ENCODE data around the gene CTDSPL. TPM values are rescaled to one million over a fixed set of nuclear protein-coding genes. Genes with fewer than 3 reads are reported as not detected.

Gene CTDSPL
- total RNA-seq, 6 experiments from 2014 or later = 30.3 to 38.8 (median 36.2) TPM

- peaks cover 16% of the 10 kb centered on the region for H3K36me3 Mint-ChIP-seq (ENCODE audit: low read depth)
- peak; percentile 97 for TF ChIP-seq CTCF (IDR thresholded peaks at IDR 0.05)
- H3K4me1 Mint-ChIP-seq (ENCODE audit: low read depth) = peaks cover 49% of the 10 kb centered on the region
- H3K27me3 Mint-ChIP-seq (ENCODE audit: insufficient read depth) = peaks cover 5% of the 10 kb centered on the region
- DNase-seq = peak; percentile 71
- H3K27ac Mint-ChIP-seq = no peak overlapping the region
- H3K4me3 Mint-ChIP-seq = no peak overlapping the region
- no peaks in the 10 kb centered on the region for H3K9me3 Mint-ChIP-seq
Measured at GRCh38 chr3:37996785-37997301, 135.2 kb downstream of the CTDSPL start.

- Mint-ChIP-seq H3K4me3 (no peak overlapping the region), H3K4me1 (ENCODE audit: low read depth) (peaks cover 49% of the 10 kb centered on the region), H3K9me3 (no peaks in the 10 kb centered on the region), H3K27me3 (ENCODE audit: insufficient read depth) (peaks cover 5% of the 10 kb centered on the region), H3K36me3 (ENCODE audit: low read depth) (peaks cover 16% of the 10 kb centered on the region), H3K27ac (no peak overlapping the region)
- DNase-seq = no peak
- no peak for TF ChIP-seq CTCF (IDR thresholded peaks at IDR 0.05)
Measured at GRCh38 chr3:37997342-37997741, 135.7 kb downstream of the CTDSPL start.

DNA sequence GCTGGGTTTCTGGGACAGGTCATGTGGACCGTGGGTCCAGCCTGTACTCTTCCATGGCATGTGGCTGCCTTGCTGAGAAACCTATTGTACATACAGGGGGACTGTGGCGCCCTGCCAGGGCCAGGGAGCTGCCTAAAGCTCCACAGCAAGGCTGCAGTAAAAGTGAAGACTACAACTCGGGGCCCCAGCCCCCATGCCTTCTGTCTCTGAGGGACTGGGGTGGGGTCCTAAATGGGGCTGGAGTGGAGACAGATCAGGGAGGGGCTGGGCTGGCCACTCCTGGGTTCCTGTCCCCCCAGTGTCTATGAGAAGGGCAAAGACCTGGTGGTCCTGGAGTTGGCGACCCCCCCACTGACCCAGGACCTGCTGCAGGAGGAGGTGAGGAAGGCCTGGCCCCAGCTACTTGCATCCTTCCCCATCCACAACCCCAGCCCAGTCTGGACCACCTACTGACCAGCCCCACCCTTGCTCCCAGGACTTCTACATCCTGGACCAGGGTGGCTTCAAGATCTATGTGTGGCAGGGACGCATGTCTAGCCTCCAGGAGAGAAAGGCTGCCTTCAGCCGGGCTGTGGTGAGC is 136.2 kb downstream of the CTDSPL start:
- H3K27ac Mint-ChIP-seq = peak overlapping the region; percentile 74
- H3K4me3 Mint-ChIP-seq = peak overlapping the region; percentile 73; the same call in 1 of the 2 replicates
- DNase-seq = no peak
- peaks cover 49% of the 10 kb centered on the region for H3K4me1 Mint-ChIP-seq (ENCODE audit: low read depth)
- H3K36me3 Mint-ChIP-seq (ENCODE audit: low read depth) = peaks cover 16% of the 10 kb centered on the region
- H3K9me3 Mint-ChIP-seq = no peaks in the 10 kb centered on the region
- H3K27me3 Mint-ChIP-seq (ENCODE audit: insufficient read depth) = peaks cover 5% of the 10 kb centered on the region
- no peak for TF ChIP-seq CTCF (IDR thresholded peaks at IDR 0.05)

DNA sequence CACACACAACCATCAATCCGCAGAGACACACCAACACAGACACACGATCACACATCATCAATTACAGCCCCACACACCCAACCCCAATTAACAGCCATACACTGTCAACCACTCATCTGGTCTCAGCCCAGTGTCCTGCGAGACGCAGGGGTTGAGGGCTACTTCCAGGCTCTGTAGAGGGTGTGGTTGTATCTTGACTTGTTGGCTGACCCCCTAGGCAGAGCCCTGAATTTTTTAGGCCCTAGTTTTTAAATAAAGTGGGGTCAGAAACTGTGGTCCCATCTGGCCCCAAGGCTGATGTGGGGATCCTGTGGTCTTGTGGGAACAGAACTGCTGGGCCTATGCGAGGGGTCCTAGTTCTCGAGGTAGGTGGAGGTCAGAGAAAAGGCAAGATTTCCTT is 138.2 kb downstream of the CTDSPL start:
- Mint-ChIP-seq H3K27ac (no peak overlapping the region), H3K9me3 (no peaks in the 10 kb centered on the region), H3K4me3 (no peak overlapping the region), H3K27me3 (ENCODE audit: insufficient read depth) (no peaks in the 10 kb centered on the region; the same call in 1 of the 2 replicates), H3K4me1 (ENCODE audit: low read depth) (peaks cover 33% of the 10 kb centered on the region), H3K36me3 (ENCODE audit: low read depth) (peaks cover 16% of the 10 kb centered on the region)
- no peak for TF ChIP-seq CTCF (IDR thresholded peaks at IDR 0.05)
- no peak for DNase-seq

- Mint-ChIP-seq H3K36me3 (ENCODE audit: low read depth) (peaks cover 16% of the 10 kb centered on the region), H3K27me3 (ENCODE audit: insufficient read depth) (no peaks in the 10 kb centered on the region; the same call in 1 of the 2 replicates), H3K4me1 (ENCODE audit: low read depth) (peaks cover 28% of the 10 kb centered on the region), H3K4me3 (no peak overlapping the region), H3K27ac (no peak overlapping the region), H3K9me3 (no peaks in the 10 kb centered on the region)
- DNase-seq = no peak
- no peak for TF ChIP-seq CTCF (IDR thresholded peaks at IDR 0.05)
Measured at GRCh38 chr3:38000242-38000916, 138.7 kb downstream of the CTDSPL start.

Data from HFFc6 (cell line).